ENCODE results near the gene NPAS3.

NPAS3 gene

GRCh38 chr14:33590891-33591630, 652.4 kb downstream of the NPAS3 start:
- H3K36me3 ChIP-seq (ENCODE audit: control insufficient read depth in 2 of 2, insufficient read depth in 1 of 2, low read length in 2 of 2): no peaks in the 10 kb centered on the region
- no peaks in the 10 kb centered on the region for H3K4me1 ChIP-seq (ENCODE audit: control insufficient read depth, insufficient read depth, low read length)
- H3K27ac ChIP-seq (ENCODE audit: extremely low read depth, low read depth, low read length): no peak overlapping the region
- no peak overlapping the region for H3K4me3 ChIP-seq (ENCODE audit: low read depth, low read length)
- no peaks in the 10 kb centered on the region for H3K9me3 ChIP-seq (ENCODE audit: control insufficient read depth, insufficient read depth, low read depth, low read length)
- ChIA-PET POLR2A (no interaction called here), CTCF (no interaction called here)
- TF ChIP-seq ZNF311 (tag by site-specific recombination; IDR thresholded peaks at IDR 0.05; ENCODE audit: borderline replicate concordance) (no peak), GLI2 (tag by site-specific recombination; IDR thresholded peaks at IDR 0.05; ENCODE audit: borderline replicate concordance, low read depth) (no peak), MEIS1 (CRISPR knock-in tag; IDR thresholded peaks at IDR 0.05; ENCODE audit: borderline replicate concordance) (no peak), ZBTB10 (tag by site-specific recombination; IDR thresholded peaks at IDR 0.05) (no peak), MYNN (tag by site-specific recombination; IDR thresholded peaks at IDR 0.05; ENCODE audit: borderline replicate concordance) (no peak), ZFP37 (tag by site-specific recombination; IDR thresholded peaks at IDR 0.05) (no peak), ZNF544 (tag by site-specific recombination; IDR thresholded peaks at IDR 0.05) (no peak), ZFHX2 (tag by site-specific recombination; conservative IDR thresholded peaks at IDR 0.05) (0 out of 2 replicates have a peak, but pooled peaks have one; percentile 7)

GRCh38 chr14:33592297-33592696, 653.6 kb downstream of the NPAS3 start:
- Histone ChIP-seq H3K27ac (ENCODE audit: extremely low read depth, low read depth, low read length) (no peak overlapping the region), H3K4me1 (ENCODE audit: control insufficient read depth, insufficient read depth, low read length) (no peaks in the 10 kb centered on the region), H3K4me3 (ENCODE audit: low read depth, low read length) (no peak overlapping the region), H3K9me3 (ENCODE audit: control insufficient read depth, insufficient read depth, low read depth, low read length) (no peaks in the 10 kb centered on the region), H3K36me3 (ENCODE audit: control insufficient read depth in 2 of 2, insufficient read depth in 1 of 2, low read length in 2 of 2) (no peaks in the 10 kb centered on the region)
- TF ChIP-seq ZNF16 (tag by site-specific recombination; IDR thresholded peaks at IDR 0.05; ENCODE audit: low read depth): no peak
- TF ChIP-seq EGR2 (tag by site-specific recombination; IDR thresholded peaks at IDR 0.05; ENCODE audit: low read depth): peak; percentile 87
- TF ChIP-seq ZFHX2 (tag by site-specific recombination; conservative IDR thresholded peaks at IDR 0.05): peak; percentile 80
- no peak for TF ChIP-seq ZNF544 (tag by site-specific recombination; IDR thresholded peaks at IDR 0.05)
- CTCF ChIA-PET: no interaction called here
- POLR2A ChIA-PET: no interaction called here

- POLR2A ChIA-PET: no interaction called here
- CTCF ChIA-PET: no interaction called here
- H3K27ac ChIP-seq (ENCODE audit: extremely low read depth, low read depth, low read length): no peak overlapping the region
- no peak overlapping the region for H3K4me3 ChIP-seq (ENCODE audit: low read depth, low read length)
- H3K9me3 ChIP-seq (ENCODE audit: control insufficient read depth, insufficient read depth, low read depth, low read length): no peaks in the 10 kb centered on the region
- H3K4me1 ChIP-seq (ENCODE audit: control insufficient read depth, insufficient read depth, low read length): no peaks in the 10 kb centered on the region
- H3K36me3 ChIP-seq (ENCODE audit: control insufficient read depth in 2 of 2, insufficient read depth in 1 of 2, low read length in 2 of 2): no peaks in the 10 kb centered on the region
- TF ChIP-seq ZNF560 (tag by site-specific recombination; IDR thresholded peaks at IDR 0.05; ENCODE audit: borderline replicate concordance) (no peak), SP3 (tag by site-specific recombination; IDR thresholded peaks at IDR 0.05) (no peak), YY1 (tag by site-specific recombination; IDR thresholded peaks at IDR 0.05) (no peak), ZSCAN23 (tag by site-specific recombination; IDR thresholded peaks at IDR 0.05) (no peak), ZBTB44 (tag by site-specific recombination; IDR thresholded peaks at IDR 0.05) (no peak), ZNF19 (tag by site-specific recombination; IDR thresholded peaks at IDR 0.05; ENCODE audit: low read depth) (no peak), ZNF571 (tag by site-specific recombination; IDR thresholded peaks at IDR 0.05) (no peak), ZNF701 (tag by site-specific recombination; IDR thresholded peaks at IDR 0.05) (no peak), ZNF488 (tag by site-specific recombination; IDR thresholded peaks at IDR 0.05) (no peak), OSR2 (tag by site-specific recombination; IDR thresholded peaks at IDR 0.05) (no peak), ZFP41 (tag by site-specific recombination; IDR thresholded peaks at IDR 0.05; ENCODE audit: borderline replicate concordance) (no peak), ZNF558 (tag by site-specific recombination; IDR thresholded peaks at IDR 0.05) (no peak), SCRT2 (tag by site-specific recombination; IDR thresholded peaks at IDR 0.05) (no peak), ZNF404 (tag by site-specific recombination; IDR thresholded peaks at IDR 0.05) (no peak)
Observed at GRCh38 chr14:33596211-33597080, 657.8 kb downstream of the NPAS3 start.
